GM21528 (cell line): ENCODE measurements around the gene TMEM260.

ENCODE experiments used
- ATAC-seq: cut with Tn5 transposase; IDR thresholded peaks from one replicate; pipeline ENCODE4 v1.9.1; 2021; ENCODE audit warnings: mild to moderate bottlenecking, moderate library complexity; ENCODE audit not compliant: unreplicated experiment, low FRiP score

TMEM260 gene

GRCh38 chr14:56579345-56580220 lies at the start of gene TMEM260:
Gene TMEM260, plus strand, starts transcription at chr14:56579798. Its CDS starts 117 bp downstream, at chr14:56579915.
- ATAC-seq = peak; percentile 92

- ATAC-seq = no peak
These were observed 47.1 kb upstream of the TMEM260 start for GRCh38 chr14:56532546-56532945.

- no peak for ATAC-seq
These were observed 44.9 kb upstream of the TMEM260 start for GRCh38 chr14:56534656-56535055.

GRCh38 chr14:56539862-56540261 lies 39.7 kb upstream of the TMEM260 start:
- ATAC-seq = no peak

- no peak for ATAC-seq
These were observed 36.2 kb upstream of the TMEM260 start for GRCh38 chr14:56543436-56543835.

- no peak for ATAC-seq
These were observed 29.9 kb upstream of the TMEM260 start for GRCh38 chr14:56549721-56550120.

- no peak for ATAC-seq
These were observed 27.0 kb upstream of the TMEM260 start for GRCh38 chr14:56552615-56553014.

GRCh38 chr14:56554301-56554700 lies 25.3 kb upstream of the TMEM260 start:
- ATAC-seq = no peak

- ATAC-seq = no peak
These were observed 23.6 kb upstream of the TMEM260 start for GRCh38 chr14:56555921-56556570.

GRCh38 chr14:56559182-56559581 lies 20.4 kb upstream of the TMEM260 start:
- no peak for ATAC-seq

GRCh38 chr14:56561606-56562005 lies 18.0 kb upstream of the TMEM260 start:
- no peak for ATAC-seq

GRCh38 chr14:56562883-56563282 lies 16.7 kb upstream of the TMEM260 start:
- no peak for ATAC-seq

GRCh38 chr14:56569174-56569573 lies 10.4 kb upstream of the TMEM260 start:
- ATAC-seq = no peak

- ATAC-seq = no peak
These were observed 9.3 kb upstream of the TMEM260 start for GRCh38 chr14:56570295-56570694.

GRCh38 chr14:56580221-56580711 lies 668 bp downstream of the TMEM260 start:
- ATAC-seq = peak; percentile 7

- no peak for ATAC-seq
These were observed 1.6 kb downstream of the TMEM260 start for GRCh38 chr14:56581041-56581727.

GRCh38 chr14:56585461-56586084 lies 6.0 kb downstream of the TMEM260 start:
- no peak for ATAC-seq

GRCh38 chr14:56587701-56588100 lies 8.1 kb downstream of the TMEM260 start:
- ATAC-seq = no peak

GRCh38 chr14:56590535-56590960 lies 10.9 kb downstream of the TMEM260 start:
- no peak for ATAC-seq

- no peak for ATAC-seq
These were observed 13.3 kb downstream of the TMEM260 start for GRCh38 chr14:56592746-56593544.
